ENCODE data around the gene PPL. TPM values are rescaled to one million over a fixed set of nuclear protein-coding genes. Genes with fewer than 3 reads are reported as not detected.
A peak's percentile ranks its signal among the peaks of the same experiment; 100 is the strongest.
"Not testable (repeated sequence)": the region's sequence is repeated elsewhere in the genome, so short reads cannot be mapped to it uniquely, and the experiment has no call there.

PPL gene
- polyA plus RNA-seq, 3 donors: 31.5 to 44.2 (median 33.5) TPM

DNA sequence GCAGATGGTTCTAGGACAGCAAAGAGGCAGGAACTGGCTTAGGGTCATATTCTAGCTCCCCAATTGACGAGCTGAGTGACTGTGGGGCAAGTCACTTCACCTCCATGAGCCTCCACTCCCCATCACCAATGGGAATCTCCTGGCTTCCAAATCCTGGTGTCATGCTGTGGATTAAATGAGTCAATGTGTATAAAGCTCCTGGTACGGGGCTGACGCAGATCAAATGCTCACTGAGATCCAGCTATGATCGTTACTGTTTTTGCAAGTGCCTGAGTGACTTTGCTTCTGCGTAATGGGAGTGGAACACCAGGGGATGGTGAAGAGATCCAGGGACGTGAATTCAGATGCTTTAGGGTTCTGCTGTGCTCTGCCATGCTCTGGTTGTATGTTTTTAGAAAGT, 23.6 kb upstream of the PPL start:
- DNase-seq: no peak

DNA sequence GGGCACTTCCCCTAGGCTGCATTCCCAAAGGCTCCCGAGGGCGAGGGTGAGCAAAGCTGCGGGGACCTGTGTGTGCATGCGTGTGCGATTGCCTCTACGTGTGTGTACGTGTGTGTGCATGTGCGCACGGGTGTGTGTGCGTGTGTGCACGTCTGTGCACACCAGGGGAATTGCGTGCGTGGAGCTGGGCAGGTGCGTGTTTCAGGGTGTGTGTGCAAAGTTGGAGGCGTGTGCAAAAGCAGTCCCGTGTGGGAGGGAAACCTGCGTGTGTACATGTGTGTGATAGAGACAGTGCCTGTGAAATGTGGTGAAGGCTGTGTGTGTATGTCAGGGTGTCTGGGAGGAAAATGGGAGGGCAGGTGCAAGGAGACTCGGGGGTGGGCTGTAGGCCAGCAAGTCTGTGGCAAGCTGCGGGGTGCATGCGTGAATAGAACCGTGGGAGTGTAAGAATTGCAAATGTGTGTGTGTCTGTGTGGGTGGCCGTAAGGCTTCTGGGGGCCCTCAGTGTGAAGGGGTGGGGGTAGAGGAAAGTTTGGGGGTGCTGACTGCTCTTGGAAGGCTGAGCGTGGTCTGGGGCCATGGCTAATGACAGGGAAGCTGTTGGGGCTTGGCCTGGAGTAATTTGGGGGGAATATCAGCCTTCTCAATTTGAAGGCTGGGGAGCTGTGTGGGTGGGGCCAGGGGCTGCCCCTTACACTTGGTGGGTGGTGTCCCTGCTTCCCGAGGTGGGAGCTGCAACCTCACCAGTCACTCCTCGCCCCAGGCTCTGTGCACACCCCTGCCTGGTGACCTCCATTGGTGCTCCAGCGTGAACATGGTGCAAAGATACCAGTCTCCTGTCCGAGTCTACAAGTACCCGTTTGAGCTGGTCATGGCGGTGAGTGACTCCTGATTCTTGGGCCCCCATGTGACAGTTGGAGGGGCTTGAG, 21.8 kb upstream of the PPL start:
- no peak for DNase-seq

DNA sequence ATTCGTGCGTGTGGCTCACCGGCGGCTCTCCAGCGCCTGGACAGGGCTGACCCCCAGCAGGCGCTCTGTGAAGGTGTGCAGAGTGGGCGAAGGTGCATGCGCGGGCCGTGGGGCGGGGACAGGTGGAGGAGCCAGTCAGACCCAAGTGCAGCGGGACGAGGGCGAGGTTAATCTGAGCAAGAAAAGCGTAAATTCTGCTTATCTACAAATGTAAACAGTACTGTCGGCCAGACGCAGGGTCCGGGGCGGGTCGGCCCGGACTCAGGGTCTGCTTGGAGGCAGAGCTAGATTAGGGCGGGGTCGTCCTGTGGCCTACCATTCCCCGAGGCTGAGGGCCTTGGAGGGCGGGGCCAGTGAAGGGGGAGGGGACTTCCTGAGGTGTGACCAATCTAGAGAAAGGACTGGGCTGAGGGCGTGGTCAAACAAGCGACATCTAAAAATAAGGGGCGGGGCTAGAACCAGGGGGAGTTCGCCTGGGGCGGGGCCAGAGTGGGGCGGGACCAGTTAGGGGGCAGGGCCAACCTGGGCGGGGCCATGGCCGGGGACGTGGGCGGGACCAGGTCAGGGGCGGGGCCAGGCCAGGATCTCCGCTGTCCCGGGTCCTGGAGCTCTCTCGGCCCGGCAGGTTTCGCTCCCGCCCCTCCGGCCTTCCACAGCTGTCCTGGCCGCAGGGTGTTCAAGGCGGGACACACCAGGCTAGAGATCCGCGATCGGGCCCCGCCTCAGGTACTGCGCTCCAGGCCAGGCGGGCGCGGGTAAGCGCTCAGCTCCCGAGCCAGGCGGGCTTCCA, 21.0 kb upstream of the PPL start, which contains the start of gene SEC14L5:
TSS of gene SEC14L5 (plus strand) at position 611 of the 790 bp plus-strand sequence. CDS start 994 bp downstream, outside the sequence.
- peak; percentile 96 for DNase-seq

DNA sequence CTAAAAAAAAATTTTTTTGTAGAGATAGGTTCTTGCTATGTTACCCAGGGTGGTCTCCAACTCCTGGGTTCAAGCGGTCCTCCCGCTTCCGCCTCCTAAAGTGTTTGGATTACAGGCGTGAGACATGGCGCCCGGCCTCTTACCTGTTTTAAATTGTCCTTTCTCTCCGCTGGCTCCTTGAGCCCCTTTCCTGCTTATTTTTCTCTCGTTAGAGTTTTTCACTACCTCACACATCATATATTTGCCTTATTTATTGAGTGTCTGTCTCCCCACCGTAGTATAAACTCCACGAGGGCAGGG, 20.4 kb upstream of the PPL start:
- no peak for DNase-seq

DNA sequence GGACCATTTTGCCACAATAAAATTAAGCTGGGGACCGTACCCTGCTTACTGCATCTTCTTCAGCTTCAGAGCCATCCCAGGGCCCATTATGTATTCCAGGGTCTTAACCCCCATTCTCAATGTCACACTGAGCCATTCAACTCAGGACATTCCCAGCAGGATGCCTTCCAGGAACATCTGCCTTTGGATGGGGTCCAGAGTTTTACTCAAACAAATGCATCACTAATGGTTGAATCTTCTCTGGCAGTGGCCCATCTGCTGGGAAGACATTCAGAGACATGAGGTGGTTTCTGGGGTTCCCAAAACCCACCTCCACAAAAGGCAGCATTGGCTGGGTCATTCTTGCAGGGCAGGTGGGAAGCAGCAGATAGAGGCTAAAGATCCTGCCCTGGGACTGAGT, 17.8 kb upstream of the PPL start:
- no peak for DNase-seq

DNA sequence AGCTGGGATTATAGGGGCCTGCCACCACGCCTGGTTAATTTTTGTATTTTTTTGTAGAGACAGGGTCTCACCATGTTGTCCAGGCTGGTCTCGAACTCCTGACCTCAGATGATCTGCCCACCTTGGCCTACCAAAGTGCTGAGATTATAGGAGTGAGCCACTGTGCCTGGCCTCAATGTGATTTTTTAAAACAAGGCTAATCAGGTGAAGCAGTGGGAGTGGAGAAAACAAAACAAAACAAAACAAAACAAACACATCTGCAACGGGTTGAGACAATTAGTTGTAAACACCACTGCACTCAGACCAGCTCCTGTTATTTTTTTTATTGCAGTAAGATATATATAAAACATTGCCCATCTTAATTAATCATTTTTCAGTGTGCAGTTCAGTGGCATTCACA, 14.6 kb upstream of the PPL start:
- not testable (repeated sequence) for DNase-seq

DNA sequence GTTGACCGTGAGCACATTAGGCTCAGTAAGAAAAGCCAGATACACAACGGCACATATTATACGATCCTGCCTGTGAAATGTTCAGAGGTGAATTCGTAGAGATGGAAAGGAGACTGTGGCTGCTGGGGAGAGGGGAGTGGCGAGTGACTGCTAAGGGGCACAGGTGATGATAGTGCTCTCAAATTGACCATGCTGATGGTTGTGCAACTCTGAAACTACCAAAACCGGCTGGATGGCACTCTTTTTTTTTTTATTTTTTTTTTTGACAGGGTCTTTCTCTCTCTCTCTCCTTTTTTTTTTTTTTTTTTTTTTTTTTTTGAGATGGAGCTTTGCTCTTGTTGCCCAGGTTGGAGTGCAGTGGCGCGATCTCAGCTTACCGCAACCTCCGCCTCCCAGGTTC, 13.0 kb upstream of the PPL start:
- DNase-seq: no peak

DNA sequence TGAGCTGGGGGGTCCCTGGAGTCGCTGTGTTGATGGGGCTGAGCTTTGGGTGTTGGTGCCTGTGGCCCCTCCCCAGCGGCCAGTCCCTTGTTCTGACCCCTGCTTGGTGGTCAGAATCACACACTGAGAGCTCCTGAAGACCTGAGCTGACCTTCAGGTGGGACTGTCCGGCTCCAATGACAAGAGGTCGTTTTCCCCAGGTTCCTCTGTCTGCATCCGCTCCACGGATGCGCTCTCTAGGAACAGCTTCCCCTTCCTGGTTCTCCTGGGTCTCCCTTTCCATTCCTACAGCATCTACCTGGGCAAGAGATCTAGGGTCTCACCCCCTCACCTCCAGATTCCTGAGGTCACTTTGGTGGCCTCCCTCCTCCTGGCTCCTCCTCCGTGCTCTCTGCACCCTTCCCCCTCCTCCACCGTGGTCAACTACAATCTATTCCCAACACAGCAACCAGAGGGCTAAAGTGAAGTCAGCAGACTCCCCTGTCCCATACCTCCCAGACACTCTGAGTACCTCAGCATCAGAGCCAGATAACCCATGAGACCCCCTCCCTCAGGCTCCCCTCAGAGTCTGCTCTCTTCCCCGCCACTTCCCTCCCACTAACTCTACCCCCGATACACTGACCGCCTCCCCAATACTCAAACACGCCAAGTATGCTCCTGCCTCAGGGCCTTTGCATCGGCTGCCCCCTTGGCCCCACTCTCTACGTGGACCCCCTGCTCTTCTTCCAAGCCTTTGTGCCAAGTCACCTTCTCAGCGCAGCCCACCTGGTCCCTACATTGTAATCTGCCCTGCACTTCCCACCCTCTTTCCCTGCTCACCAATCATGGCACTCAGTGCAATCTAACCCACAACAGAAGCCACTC, 12.2 kb upstream of the PPL start:
- DNase-seq: no peak

DNA sequence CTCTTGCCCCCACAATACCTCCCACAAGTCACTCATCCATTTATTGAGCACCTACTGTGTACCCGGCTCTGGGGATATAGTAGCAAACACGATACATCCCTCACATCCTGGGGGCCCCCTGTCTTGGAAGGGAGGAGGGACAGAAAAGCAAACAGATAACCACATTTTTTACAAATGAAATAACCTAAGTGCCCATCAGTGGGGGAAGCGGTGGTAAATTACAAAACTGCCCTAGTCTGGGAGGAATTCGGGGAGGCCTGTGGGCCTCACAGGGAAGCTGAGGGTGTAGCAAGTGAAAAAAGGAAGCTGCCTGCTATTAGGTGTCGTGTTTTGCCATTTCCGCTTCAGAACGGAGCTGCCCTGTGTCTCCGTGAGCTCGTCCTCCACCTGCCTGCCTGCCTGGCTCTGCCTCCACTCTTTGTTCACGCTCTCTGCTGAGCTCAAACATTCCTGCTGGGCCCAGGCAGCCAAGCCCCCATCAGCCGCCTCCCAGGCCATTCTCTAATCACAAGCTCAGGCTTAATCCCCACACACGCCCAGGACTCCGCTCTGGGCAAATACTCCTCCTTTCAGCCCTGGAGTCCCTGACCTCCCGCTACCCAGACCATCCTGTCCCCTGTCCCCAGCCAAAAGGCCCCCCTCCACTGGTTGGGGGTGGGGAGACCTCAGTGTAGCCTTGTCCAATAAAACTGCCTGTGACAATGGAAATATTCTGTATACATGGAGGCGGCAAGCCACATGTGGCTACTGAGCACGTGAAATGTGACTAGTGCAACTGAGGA, 11.0 kb upstream of the PPL start:
- no peak for DNase-seq

DNA sequence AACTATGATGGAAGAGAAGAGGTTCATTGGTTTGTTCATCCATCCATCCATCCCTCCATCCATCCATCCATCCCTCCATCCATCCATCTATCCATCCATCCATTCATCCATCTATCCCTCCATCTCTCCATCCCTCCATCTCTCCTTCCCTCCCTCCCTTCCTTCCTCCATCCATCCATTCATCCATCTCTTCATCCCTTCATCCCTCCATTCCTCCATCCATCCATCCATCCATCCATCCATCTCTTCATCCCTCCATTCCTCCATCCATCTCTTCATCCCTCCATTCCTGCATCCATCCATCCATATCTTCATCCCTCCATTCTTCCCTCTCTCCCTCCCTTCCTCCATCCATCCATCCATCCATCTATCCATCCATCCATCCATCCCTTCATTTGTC, 10.0 kb upstream of the PPL start:
- DNase-seq: no peak

DNA sequence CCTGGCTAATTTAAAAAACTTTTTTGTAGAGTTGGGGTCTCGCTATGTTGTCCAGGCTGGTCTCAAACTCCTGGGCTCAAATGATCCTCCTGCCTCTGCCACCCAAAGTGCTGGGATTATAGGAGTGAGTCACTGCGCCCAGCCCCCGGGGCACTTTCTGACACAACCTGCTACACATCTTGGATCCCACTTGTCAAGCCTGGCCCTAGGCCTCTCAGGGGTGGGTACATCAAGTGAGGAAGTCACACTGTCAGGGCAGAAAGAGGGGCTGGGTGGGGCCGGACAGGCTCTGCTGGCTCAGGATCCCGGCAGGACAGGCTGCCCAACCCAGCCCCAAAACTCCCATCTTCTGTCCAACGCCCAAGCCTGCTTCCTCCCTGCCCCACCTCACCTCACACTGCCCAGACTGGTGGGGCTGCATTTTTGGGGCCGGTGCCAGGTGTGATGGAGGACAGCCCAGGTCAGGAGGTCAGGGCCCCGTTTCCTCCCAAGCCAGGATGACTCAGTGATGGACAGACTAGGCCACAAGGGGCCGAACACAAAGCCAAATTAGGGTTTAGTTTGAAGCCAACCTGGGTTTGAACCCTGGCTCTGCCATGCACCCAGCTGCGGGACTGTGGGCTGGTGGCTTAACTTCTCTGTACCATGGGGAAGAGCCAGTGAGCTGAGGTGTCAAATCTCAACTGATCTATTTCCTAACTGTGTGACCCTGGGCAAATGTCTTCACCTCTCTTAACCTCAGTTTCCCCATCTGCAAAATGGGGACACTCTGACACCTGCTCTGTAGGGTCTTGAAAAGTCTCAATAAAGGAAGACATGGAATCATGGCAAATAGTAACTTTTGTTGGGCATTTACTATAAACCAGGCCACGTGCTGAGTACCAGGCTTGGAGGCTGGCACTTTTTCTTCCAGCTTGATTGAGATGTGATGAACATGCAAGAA, 8.9 kb upstream of the PPL start:
- DNase-seq: no peak

DNA sequence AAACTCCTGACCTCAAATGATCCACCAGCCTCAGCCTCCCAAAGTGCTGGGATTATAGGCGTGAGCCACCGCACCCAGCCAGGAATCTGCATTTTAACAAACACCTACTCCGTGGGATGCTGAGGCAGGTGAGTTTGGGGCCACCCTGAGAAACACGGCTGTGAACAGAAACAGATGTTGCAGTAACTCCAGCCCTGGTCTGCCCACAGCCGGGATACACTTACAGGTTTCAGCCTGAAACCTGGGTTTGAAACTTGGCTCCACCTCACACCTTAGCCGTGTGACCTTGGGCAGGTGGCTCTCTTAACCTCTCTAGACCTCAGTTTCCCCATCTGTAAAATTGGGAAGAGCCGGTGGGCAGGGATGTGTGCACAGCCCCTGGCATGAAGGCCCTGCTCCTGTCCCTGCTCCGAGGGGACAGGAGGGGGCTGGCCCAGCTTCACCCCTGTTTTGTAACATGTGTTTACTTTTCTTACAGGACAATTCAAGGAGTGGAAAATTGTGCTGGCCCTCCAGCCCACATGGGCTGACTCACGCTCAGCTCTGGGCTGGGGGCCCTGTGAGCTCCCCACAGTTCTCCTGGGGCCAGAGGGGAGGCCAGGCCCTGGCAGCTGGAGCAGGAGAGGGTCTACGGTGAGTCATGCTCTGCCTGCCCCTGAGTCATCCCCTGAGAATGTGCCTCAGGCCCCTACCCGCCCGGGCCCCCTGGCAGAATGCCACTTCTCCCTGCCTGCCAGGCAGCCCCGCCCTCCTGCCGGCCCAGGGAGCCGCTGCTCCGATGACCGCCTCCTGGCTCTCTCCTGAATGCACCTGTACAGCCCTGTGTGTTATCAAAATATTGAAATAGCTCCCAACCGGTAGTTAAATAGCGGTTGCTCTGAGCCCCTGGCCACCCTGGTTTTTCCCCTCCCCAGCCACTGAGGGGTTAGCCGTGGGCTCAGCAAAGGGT, 7.7 kb upstream of the PPL start:
- DNase-seq: peak; percentile 76

DNA sequence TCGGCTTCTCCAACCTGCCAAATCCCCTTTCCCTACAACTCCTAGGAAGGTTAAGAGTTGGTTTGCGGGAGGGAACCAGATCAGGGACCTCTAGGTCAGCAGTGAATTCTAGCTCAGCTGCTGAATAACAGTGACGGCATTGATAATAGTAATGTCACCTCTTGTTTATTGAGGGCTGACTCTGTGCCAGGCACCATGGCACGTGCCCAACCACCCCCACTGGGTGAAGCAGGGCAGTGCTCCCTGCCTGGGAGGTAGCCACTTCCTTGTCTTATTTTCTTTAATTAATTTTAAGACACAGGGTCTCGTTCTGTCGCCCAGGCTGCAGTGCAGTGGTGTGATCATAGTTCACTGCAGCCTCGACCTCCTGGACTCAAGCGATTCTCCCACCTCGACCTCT, 5.5 kb upstream of the PPL start:
- no peak for DNase-seq

DNA sequence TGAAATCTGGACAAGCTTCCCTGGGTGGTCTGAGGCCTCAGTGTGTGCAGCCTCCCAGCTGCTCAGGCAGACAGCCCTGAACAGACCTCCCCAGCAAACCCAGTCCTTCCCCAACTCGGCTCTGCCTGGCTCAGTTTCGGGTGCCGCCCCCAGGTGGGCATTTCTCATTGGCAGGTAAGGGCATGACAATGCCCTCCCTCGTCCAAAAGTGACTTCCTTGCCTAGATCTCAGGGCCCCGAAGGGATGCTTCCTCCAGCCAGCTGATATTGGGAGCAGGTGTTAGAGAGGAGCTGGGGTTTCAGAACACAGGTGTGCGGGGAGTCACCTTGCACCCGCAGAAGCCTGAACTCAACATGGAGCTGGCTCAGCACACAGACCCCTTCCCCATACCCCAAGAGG, 3.8 kb upstream of the PPL start:
- DNase-seq: no peak

DNA sequence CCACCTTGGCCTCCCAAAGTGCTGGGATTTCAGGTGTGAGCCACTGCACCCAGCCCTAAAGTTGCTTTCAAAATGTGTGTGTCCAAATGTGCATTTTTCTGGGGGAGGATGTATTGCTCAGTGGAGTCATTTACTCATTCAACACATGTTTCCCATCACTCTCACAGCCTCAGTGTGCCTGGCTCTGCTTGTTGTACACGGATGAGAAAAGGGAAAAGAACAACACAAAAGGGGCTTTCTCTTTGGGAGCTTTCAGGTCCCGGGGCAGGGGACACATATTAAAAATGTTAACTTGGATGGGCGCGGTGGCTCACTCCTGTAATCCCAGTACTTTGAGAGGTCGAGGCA, 1.7 kb upstream of the PPL start:
- no peak for DNase-seq

DNA sequence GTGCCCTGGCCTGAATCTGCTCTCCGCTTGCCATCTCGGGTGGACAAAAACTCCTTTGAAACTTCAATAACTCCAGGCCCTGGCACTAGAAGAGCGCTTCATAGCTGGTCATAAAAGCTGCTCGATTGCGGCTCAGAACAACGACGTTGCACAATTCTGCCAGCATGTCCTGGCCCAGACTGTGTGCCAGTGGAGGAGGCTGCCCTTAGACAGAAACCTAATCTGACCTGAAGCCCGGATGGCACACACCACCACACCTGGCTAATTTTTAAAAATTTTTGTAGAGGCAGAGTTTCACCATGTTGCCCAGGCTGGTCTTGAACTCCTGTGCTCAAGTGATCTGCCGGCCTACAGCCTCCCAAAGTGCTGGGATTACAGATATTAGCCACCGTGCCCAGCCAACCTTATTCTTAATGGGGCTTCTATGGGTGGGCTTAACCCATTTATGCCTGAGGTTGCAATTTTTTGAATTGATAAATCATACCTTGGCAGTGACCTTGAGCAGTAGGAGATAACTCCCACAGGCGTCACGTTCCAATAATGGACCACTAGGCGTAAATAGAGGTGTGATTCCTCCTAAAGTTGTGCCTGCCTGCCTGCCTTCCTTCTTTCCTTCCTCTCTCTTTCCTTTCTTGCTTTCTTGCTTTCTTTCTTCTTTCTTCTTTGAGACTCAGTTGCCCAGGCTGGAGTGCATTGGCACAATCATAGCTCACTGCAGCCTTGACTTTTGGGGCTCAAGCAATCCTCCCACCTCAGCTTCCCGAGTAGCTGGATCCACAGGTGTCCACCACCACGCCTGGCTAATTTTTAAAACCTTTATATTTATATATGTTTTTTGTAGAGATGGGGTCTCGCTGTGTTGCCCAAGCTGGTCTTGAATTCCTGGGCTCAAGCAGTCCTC, 1.1 kb upstream of the PPL start:
- DNase-seq: no peak

DNA sequence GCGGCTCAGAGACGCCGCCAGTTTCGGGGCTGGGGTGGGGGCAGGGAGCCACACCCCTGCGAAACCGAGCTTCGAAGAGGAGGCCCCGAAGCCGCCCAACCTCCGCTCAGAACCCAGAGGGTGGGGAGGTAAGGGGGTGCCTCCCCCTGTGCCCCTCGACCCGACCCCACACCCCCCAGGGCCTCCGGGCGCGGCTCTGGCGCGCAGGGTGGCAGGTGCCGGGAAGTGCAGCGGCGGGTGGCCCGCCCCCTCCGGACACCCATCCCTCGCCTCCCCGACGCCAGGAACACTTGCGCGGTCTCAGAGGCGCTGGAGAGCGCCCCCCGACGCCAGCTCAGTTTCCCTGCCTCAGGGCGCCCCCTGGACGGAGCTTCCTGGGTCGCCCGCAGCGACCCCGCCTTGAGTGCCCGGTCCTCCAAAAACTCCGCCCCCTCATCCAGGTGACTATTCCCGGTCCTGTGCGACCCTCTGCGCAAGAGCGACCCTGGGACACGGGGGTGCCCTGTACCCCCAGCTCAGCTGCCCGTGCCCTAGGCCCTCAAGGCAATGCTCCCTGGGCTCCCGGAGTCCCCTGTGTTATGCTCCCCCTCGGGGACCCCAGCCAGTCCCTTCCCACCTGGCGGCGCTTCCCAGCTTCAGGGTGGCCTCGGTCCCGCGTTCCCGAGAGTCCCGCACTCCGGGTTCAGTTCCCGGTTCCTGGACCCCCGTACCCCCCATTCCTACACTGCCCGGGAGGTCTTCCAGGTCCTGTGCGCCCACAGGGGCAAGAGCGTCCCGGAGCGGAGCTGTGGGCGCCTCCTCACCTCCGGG, 562 bp downstream of the PPL start:
- no peak for DNase-seq
